KBM-7 (cell line): ENCODE measurements around the gene CABP1.

Experiments used
- DNase-seq: peaks from one replicate; pipeline ENCODE4 v3.0.0-alpha.2; 2015
- in situ Hi-C: fragments of 300-500 bp; cut with MboI; formaldehyde crosslinking; loops from 2 replicates; pipeline ENCODE4 v1.14.3; 2020; ENCODE audit warnings: low sequenced_read_pairs, low pct_unique_long_range_greater_than_20kb, mixed read lengths

The CABP1 gene

GRCh38 chr12:120687578-120688289 lies 47.3 kb downstream of the CABP1 start:
- DNase-seq, result peak; percentile 32
- in situ Hi-C loops, result no loop called here

- in situ Hi-C loops, result no loop called here
- DNase-seq, result peak; percentile 56
These were observed 48.2 kb downstream of the CABP1 start for GRCh38 chr12:120688527-120689071.

GRCh38 chr12:120689397-120690082 lies 49.1 kb downstream of the CABP1 start:
- no peak for DNase-seq
- in situ Hi-C loops, result no loop called here

- in situ Hi-C loops, result no loop called here
- DNase-seq, result no peak
These were observed 49.6 kb downstream of the CABP1 start for GRCh38 chr12:120690083-120690450.

- DNase-seq, result no peak
- in situ Hi-C loops, result no loop called here
These were observed 50.6 kb downstream of the CABP1 start for GRCh38 chr12:120690978-120691377.

- DNase-seq, result no peak
- in situ Hi-C loops, result no loop called here
These were observed 52.2 kb downstream of the CABP1 start for GRCh38 chr12:120692524-120693033.

GRCh38 chr12:120693848-120694247 lies 53.4 kb downstream of the CABP1 start:
- DNase-seq, result no peak
- in situ Hi-C loops, result no loop called here

- in situ Hi-C loops, result no loop called here
- no peak for DNase-seq
These were observed 56.2 kb downstream of the CABP1 start for GRCh38 chr12:120696626-120697025.

- no peak for DNase-seq
- in situ Hi-C loops, result no loop called here
These were observed 56.9 kb downstream of the CABP1 start for GRCh38 chr12:120697344-120697743.

- peak; percentile 82 for DNase-seq
- in situ Hi-C loops, result no loop called here
These were observed 58.2 kb downstream of the CABP1 start for GRCh38 chr12:120698665-120699064.

- in situ Hi-C loops, result no loop called here
- DNase-seq, result no peak
These were observed 59.1 kb downstream of the CABP1 start for GRCh38 chr12:120699553-120699952.

GRCh38 chr12:120700886-120701285 lies 60.5 kb downstream of the CABP1 start:
- no peak for DNase-seq

GRCh38 chr12:120702637-120703036 lies 62.2 kb downstream of the CABP1 start:
- no peak for DNase-seq
- in situ Hi-C loops, result no loop called here

More at GRCh38 chr12:120700886-120701285, 60.5 kb downstream of the CABP1 start:
- in situ Hi-C loops, result no loop called here

GRCh38 chr12:120703311-120703942 lies 63.0 kb downstream of the CABP1 start:
- DNase-seq, result no peak

GRCh38 chr12:120705618-120706017 lies 65.2 kb downstream of the CABP1 start:
- in situ Hi-C loops, result no loop called here
- DNase-seq, result no peak

More at GRCh38 chr12:120703311-120703942, 63.0 kb downstream of the CABP1 start:
- in situ Hi-C loops, result no loop called here

GRCh38 chr12:120706029-120706428 lies 65.6 kb downstream of the CABP1 start:
- in situ Hi-C loops, result no loop called here
- no peak for DNase-seq

GRCh38 chr12:120708651-120709050 lies 68.2 kb downstream of the CABP1 start:
- in situ Hi-C loops, result no loop called here

GRCh38 chr12:120710031-120710804 lies 69.8 kb downstream of the CABP1 start, which contains the start of gene UNC119B:
TSS of gene UNC119B (plus strand) at chr12:120710458. CDS start at chr12:120710475, 17 bp downstream.
- peak; percentile 47 for DNase-seq
- in situ Hi-C loops, result no loop called here

More at GRCh38 chr12:120708651-120709050, 68.2 kb downstream of the CABP1 start:
- DNase-seq, result no peak

- in situ Hi-C loops, result no loop called here
- peak; percentile 30 for DNase-seq
These were observed 70.4 kb downstream of the CABP1 start for GRCh38 chr12:120710805-120711296.
